Femur (tissue), 1 donor: ENCODE data around the gene ALDH16A1.

Source experiments
- DNase-seq: peaks from one replicate; pipeline ENCODE4 v3.0.0-alpha.2; 2017

The ALDH16A1 gene

DNA sequence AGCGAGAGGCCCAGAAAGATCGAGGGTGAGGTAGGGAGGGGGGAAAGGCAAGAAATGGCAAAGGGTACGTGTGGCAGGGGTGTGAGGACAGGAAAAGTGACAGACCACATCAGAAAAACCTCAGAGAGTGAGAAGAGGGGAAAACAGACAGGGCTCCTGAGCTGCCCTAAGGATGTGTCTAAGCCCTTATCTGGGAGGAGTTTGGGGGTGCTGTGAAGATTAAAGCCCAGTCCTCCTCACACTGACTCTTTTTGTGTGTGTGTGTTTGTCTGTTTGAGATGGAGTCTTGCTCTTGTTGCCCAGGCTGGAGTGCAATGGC is 29.1 kb upstream of the ALDH16A1 start:
- DNase-seq, result no peak

DNA sequence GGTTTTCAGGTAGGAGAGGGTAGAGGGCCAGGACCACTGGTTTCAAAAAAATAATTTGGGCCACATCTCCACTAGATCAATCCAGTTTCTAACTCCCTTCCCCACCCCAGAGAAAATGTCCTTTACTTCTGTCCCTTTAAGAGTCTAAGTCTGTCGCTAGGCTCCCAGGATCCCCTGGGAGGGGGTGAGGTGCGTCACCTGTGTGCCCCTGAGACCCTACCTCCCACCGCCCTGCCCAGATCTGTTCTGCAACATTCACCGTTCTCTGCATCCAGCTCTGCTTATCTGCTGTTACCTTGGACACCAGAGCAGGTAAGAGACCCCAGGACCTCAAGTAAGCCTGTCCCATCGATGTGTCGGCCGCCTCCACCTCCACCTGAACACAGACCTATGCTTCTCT is 27.8 kb upstream of the ALDH16A1 start, which contains the start of gene GFY:
Gene GFY (plus strand): TSS at position 211 of the 400 bp plus-strand sequence. CDS start 1,043 bp downstream, outside the sequence.
- no peak for DNase-seq

DNA sequence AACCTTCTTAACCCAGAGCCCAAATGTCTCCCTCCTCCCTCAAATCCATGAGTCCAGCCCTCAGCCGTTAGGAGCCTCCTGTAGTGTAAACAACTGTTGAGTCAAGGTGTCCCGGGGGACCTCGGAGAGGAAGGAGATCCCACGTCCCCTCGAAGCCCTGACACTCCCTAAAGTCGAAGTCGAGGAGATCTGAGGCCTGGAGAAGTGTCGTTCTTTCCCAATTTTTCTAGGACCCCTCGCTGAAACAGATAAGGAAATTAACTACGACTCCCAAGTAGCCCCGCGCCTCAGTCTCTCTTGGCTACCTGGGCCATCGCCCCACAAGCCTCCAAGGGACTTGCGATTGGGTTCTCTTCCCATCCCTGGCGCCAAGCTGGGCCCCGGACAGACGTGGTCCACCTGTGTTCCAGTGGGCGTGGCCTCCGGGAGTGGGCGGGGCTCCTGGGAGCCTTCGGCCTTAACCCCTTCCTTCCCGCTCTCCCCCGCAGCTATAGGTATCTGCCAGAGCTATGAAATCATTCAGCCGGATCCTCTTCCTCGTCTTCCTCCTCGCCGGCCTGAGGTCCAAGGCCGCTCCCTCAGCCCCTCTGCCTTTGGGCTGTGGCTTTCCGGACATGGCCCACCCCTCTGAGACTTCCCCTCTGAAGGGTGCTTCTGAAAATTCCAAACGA is 27.0 kb upstream of the ALDH16A1 start:
- no peak for DNase-seq

DNA sequence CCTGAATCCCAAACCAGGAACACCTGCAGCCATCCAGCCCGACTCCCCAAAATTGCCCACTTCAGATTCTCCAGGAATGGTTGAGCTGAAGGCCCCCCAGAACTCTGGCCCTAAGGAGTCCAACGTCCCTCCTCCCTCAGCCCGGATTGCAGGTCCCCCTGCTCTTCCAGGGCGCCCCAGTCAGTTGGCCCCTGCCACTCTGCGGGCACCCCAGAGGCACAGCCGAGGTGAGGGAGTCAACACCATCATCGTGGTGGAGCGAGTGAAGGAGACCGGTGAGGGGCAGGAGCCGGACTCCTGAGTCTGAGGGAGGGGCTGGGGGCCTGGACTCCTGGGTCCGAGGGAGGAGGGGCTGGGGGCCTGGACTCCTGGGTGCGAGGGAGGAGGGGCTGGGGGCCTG is 25.7 kb upstream of the ALDH16A1 start:
- DNase-seq, result no peak

DNA sequence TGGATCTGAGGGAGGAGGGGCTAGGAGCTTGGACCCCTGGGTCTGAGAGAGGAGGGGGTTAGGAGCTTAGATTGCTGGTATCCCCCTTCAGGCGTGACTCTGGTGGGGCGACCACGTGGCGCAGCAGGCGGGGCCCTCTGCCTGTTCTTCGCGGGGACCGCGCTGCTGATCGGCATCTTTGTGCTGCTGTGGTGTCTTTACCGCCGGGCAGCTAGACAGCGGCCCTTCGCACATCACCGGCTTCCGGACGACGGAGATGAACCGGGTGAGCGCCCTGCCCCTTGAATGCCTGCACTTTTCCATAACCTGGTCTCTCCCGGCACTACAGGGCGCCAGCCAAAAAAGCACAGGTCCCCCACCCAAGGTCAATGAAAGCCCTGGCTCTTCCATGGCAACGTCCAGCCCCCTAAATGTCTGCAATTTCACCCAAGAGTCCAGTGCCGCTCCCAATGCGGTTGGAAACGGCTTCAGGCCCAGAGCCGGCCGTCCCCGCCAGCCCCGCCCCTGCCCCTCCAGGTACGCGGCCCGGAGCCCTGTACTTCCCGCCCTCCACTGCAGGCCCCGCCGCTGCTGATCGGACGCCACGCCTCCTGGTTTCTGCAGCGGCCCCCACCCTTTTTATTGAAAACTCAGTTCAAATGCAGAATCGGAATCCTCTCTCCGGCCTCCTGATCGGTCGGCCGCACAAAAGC is 25.0 kb upstream of the ALDH16A1 start:
- no peak for DNase-seq

DNA sequence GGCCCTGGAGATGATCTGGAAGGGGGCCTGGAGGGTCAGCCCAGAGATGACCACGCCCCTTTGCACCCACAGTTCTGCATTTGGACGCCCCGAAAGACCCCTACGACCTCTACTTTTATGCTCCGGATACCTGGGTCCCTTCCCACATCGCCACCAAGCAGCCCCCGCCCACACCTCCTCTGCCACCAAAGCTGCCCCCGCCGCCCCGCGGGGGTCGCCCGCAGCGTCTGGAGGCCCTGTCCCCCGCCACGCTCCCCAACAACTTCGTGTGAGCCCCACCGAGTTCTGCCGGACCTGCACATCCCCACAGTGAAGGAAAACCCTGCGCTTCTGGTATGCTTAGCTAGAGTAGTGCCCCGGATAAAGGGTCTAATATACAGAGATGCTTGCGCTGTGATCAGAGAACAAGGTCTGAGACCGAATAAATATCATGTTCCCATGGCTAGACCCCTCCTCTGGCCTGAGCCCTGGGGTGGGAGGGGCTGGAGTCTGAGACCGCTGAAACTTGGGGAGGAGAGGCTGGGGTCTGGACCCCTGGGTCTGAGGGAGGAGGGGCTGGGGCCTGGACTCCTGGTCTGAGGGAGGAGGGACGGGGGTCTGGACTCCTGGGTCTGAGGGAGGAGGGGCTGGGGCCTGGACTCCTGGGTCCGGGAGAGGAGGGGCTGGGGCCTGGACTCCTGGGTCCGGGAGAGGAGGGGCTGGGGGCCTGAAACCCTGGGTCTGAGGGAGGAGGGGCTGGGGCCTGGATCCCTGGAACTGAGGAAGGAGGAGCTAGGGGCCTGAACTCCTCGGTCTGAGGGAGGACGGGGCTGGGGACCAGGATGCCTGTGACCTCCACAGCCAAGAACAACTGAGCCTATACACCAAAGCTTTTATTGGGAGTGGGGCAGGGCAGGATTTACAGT is 24.2 kb upstream of the ALDH16A1 start:
- DNase-seq, result no peak

DNA sequence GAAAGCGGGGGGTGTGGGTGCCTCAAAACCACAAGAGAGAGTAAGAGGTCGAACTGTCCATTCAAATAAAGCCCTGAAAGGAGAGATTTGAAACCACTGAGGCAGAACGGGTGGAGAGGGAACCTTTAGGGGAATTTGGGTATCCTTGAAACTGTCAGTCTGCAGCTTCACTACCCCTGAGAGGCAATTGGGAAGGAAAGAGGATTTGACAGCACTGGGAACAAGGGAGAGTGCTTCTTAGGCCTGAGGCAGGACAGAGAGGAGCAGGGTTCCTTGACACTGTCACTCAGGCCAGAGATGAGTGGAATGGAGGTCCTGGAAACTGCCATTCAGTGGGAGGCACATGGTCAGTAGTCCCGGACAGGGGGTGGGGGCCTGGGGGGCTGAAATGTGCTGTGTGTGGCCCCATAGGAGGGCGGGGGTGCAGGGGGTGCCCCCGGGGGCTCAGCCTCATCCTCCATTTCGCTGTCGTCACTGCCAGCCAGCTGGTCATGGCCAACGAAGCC is 22.8 kb upstream of the ALDH16A1 start:
- DNase-seq, result no peak

DNA sequence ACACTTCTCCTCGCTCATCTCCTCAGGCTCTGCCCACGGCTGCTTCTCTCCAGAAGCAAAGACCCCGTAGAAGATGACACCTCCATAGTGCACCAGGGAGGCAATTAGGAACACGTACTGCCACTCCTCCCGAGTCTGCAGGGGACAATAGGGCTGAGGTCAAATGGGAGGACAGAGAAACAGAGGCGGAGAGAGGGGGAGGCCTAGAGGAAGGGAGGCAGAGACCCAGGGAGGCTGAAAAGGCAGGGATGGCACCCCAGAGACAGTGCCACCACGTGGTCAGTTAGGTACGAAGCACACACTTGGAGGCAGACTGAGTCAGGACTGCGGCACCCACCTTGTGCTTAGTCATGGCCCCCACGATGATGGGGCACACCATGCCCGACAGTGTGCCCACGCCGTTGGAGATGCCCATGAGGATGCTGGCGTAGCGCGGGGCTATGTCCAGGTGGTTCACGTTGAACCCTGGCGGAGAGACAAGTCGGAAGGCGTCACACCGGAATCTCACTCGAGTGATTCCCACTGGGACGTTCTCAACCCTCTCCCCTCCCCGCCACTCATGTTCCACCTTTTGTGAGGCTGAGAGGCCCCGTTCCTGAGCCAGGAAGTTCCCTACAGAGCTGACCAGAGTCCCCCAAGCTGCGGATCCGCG is 22.2 kb upstream of the ALDH16A1 start:
- DNase-seq, result no peak

DNA sequence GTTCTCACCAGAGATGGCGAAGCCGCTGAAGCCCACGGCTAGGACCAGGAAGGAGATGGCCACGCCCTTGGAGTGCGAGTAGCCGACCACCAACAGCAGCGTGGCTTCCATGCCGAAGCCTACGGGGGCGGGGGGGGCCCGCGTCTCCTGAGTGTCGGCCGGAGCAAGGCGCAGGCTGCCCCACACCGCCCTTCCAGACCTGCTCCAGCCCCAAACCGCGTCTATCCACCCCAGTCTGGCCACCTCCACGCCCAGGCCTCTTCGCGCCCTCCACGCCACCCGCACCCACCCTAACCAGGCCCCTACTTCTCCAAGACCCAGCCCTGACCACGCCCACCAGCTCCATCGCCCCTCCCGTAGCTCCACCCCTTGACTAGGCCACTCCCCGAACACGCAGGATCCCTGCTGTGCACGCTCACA is 21.7 kb upstream of the ALDH16A1 start:
- no peak for DNase-seq

DNA sequence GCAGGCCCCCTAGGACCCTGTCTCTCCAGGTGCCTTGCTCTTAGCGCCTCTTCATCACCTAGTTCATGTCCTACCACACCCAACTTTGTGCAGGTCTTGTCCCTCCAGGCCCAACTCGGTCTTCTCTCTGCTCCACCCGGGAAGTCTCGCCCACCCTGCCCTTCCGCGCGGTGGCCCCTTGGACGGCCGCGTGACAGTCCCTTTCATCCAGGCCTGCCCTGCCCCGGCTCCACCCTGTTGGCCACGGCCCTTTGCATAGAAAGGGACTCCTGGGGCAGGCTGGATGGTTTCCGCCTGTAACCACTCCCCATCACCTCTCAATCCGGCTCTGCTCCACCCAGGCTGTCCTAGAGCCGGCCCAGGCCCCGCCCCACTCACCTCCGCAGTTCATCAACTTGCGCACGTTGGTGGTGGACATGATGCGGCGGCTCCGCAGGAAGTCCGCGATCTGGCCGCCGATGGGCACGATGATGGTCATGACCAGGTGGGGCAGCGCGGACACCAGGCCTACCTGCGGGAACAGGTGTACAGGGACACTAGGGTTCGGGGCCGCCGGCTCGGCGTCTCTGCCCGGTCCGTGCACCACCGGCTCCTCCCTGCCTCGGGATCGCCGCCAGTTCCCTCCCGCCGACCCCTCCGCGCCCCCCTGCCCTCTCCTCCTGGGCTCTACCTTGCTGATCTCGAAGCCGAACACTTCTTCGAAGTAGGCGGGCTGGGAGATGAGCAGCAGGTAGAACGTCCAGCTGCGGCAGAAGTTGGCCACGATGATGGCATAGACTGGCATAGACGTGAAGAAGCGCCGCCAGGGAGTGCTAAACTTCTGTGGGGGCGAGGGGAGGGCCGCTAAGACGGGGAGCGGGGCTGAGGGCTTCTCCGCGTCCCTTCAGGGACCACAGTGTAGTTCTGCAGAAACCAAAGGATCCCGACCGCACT is 20.6 kb upstream of the ALDH16A1 start:
- DNase-seq, result no peak

DNA sequence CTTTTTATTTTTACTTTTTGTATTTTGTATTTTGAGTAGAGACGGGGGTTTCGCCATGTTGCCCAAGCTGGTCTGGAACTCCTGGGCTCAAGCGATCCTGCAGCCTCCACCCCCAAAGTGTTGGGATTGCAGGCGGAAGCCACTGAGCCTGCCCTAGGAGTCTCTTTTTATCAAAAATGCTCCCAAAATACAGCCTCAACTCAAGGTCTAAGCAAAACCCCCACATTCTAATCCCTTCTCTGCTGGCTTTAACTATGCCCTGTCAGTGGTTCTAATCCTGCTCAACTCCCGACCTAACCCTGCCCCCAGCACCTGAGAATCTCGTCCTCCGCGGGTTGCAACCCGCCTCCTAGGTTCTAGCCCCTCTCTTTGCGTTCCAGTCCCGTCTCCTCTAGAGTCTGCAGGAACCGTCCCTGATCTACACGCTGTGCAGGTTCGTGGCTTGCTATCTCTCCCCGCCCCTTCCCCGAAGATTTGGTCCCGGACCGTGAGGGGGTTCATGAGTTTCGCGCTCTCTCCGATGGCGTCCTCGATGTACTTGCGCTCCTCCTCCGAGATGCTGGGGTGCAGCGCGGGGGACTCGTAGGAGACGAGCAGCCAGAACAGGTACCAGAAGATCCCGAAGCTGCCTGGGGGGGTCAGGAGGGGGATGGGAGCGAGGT is 19.7 kb upstream of the ALDH16A1 start:
- DNase-seq, result no peak

DNA sequence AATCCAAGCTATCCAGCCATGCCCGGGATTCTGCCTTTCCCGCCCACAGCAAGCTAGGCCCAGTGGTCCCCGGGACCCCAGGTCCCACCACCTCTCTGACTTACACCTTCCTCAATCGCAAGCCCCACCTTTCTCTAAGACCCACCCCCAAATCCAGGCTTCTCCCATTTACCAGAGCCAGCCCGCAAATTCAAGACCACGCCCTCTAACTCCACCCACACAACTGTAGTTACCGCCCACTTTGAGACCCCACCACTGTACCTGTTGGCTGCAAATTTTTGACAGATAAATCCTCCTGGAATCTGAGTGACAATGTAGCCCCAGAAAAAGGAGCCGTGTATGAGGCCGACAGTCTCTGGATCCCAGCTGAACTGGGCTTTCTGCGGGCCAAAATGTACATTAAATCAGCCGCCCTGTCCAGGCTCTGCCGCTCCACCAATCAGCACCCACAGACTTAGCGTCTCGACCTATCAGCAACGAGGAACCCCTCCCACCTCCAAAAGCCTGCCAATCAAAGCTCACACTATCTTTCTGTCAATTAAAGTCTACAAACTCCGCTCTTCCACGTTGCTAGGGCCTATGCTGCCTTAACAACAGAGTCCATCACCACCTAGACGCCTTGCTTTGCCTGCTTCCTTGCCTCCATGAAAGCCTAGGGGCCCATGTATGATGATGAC is 18.0 kb upstream of the ALDH16A1 start:
- no peak for DNase-seq

DNA sequence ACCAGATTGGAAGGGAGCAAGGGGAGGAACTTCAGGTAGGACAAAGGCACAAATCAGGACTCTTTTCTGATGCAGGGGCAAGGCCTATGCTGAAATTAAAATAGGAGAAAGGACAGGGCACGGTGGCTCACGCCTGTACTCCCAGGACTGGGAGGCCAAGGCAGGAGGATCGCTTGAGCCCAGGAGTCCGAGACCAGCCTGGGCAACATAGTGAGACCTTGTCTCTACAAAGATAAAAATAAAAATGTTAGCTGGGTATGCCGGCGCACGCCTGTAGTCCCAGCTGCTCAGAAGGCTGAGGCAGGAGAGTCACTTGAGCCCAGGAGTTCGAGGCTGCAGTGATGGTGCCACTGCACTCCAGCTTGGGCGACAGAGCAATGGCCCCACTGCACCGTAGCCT is 17.4 kb upstream of the ALDH16A1 start:
- no peak for DNase-seq

DNA sequence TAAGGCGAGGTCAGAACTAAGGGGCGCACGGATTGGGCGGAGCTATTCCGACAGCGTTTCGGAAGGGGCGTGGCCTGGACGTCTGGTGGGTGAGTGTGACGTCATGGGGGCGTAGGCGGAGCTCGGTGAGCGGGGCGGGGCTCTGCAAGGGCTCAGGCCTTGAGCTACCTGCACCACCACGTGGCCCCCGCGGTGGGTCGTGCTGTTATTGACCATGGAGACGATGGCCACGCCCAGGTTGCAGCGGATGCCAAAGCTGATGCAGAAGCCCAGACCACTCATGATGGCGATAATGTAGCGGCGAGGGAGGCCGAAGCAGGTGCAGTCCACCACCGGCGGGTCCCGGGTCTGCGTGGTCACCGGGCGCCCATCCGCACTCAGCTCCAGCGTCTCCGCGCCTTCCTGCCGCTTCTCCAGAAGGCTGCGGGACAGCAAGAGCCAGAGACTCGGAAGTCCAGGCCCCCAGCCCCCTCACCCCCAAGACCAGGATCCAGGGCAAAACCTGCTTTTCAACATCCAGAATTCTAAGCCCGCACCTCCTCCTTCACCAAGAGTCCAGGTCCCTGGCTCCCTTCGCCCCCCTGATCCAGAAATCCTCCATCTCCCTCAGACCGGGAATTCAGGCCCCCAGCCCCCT is 16.5 kb upstream of the ALDH16A1 start:
- no peak for DNase-seq

DNA sequence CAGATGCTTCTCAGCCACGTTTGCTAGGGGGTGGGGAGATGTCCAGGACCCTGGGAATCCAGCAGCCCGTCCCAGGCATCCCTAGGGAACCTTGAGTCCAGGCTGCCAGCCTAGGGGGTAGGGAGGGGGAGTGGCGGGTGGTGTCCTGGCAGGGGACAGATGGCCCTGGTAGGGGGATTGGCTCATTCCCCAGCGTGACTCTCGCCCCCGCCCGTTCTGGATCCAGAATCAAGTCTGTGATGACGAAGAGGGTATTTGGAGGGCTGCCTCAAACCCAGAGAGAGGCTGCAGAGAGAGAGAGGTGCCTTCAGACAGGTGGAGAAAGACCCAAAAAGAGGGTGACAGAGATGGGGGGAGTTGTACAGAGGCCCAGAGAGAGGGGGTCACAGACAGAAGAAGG is 15.8 kb upstream of the ALDH16A1 start:
- no peak for DNase-seq

DNA sequence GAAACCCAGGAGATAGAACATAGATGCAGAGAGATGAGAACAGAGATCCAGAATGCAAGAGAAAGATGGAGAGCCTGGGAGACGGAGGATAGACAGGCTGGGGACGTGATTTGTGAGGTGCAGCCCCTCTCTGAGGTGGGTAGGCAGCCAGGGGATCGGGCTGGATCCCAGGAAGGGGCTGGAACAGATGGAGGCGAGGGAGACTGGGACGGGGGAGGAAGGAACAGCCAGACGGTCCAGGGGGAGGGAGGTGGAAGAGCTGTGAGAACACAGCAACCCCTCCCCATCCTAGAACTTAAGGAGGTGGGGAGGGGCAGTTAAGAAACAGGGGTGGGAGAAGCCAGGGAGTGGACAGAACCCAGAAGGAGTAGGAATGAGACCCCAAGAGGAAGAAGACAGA is 14.8 kb upstream of the ALDH16A1 start:
- DNase-seq, result no peak

DNA sequence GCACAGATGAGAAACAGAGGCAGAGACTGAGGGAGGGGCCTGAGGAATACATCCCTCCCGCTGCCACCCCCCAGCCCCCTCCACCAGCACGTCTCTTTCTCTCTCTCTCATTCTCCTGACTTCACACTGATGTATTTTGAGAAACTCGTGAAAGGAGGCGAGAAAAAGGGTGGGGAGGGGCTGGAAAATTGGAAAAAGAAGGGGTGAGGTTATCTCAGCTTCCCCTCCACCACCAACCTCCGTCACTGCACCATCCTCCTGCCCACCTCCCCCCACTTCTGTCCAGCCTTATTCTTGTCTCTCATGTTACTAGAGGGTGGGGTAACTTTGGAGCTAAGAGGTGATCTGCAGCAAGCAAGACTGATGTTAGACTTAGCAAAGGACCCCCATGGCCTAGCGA is 13.2 kb upstream of the ALDH16A1 start:
- no peak for DNase-seq

DNA sequence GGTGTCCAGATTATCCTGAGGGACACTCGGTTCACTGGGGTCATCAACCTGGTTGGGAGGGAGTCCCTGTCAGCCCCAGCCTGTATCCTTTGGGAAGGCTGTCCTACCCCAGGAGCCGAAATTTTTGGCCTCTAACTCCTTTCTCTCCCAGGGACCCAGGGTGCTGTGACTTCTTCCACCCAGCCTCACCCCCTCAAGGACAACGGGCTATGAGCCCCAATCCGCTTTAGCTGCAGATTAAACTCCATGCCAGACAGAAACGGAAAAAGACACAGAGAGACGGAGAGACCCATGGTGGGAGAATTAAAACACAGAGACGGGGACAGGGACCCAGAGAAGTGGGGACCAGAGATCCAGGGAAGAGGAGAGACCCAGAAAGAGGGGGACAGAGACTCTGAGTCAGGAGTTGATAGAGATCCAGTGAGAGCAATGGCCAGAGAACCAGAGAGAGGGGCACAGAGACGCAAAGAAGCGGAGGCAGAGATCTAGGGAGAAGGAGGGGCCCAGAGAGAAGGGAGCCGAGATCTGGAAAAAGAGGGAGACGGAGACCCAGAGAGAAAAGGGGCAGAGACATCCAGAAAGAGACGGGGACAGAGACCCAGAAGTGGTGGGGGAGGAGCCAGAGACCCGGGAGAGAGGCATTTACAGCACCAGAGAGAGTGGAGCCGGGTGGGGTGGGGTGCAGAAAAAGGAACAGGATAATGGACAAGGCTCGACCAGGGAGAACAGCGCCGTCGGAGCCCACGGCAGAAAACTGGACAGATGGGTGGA is 12.4 kb upstream of the ALDH16A1 start:
- no peak for DNase-seq

DNA sequence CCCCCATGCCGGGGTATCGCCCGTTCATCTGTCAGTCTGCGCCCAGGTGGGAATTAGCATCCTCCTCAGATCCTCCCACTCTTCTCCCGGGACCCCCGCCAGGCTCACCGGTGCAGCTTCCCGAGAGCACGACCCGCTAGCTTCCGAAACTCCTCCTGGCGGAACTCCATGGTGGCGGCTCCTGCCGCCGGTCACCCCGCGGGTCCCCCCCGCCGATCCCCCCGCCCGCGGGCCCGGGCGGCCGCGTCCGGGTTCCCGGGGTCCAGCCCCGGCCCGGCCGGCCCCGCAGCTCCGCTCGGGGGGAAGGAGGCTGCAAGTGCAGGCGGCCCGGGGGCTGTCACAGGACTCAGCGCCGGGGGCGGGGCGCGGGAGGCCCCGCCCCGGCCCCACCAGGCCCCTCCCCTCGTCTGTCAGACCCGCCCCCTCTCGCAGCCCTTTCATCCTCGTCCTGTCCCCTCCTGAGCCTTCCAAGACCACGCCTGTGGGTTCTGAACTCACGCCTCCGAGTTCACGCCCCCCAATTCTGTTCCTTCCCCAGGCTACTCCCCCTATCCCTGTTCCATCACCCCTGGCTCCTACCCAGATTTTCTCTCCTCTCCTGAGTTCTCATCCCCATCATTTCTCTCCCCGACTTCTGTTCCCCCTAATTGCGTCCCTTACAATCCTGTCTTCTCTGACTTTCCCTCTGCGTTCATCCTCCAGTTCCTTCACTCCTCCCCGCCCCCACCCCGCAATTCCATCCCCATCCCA is 11.6 kb upstream of the ALDH16A1 start, which contains the start of gene SLC17A7:
Gene SLC17A7 (minus strand): TSS at position 318 of the 750 bp plus-strand sequence. CDS start 148 bp downstream, at position 170.
- DNase-seq, result peak; percentile 69
